Gastrocnemius medialis (tissue), 4 donors: ENCODE data around the gene AIG1. TPM values are rescaled to one million over a fixed set of nuclear protein-coding genes. Genes with fewer than 3 reads are reported as not detected.

ENCODE experiments used
- ATAC-seq, 2 donors: fragments of 150-250 bp; one replicate each; pipeline ENCODE4 v1.9.1; 2016
- DNase-seq, 2 donors: peaks; one replicate each; pipeline ENCODE4 v3.0.0-alpha.2; 2019
- H3K27ac ChIP-seq, 4 donors: fragments of 200-600 bp; sonication (generic); 1 replicate in 1 of 4; 2 replicates in 3 of 4; pipeline ENCODE4 v1.5.1; 2016 to 2018; ENCODE audit warnings: mild to moderate bottlenecking in 2 of 4, moderate library complexity in 1 of 4
- H3K27me3 ChIP-seq, 3 donors: fragments of 200-600 bp; sonication (generic) in 2 of 3; 1 replicate in 1 of 3; 2 replicates in 2 of 3; pipeline versions ENCODE4 v1.5.1 to v1.6.0; 2016 to 2019; ENCODE audit warnings: mild to moderate bottlenecking in 1 of 3, moderate library complexity in 1 of 3
- H3K36me3 ChIP-seq, 2 donors: fragments of 200-600 bp; sonication (generic) in 1 of 2; one replicate each; pipeline ENCODE4 v1.5.1; 2017 to 2018
- H3K4me1 ChIP-seq, 2 donors: fragments of 200-600 bp; sonication (generic) in 1 of 2; one replicate each; pipeline ENCODE4 v1.5.1; 2016 to 2017; ENCODE audit warnings: mild to moderate bottlenecking in 2 of 2
- H3K4me3 ChIP-seq, 4 donors: fragments of 200-600 bp; sonication (generic) in 3 of 4; 1 replicate in 1 of 4; 2 replicates in 3 of 4; pipeline ENCODE4 v1.5.1; 2016 to 2019; ENCODE audit warnings: mild to moderate bottlenecking in 2 of 4
- H3K9me3 ChIP-seq, 3 donors: fragments of 200-600 bp; sonication (generic) in 2 of 3; 1 replicate in 1 of 3; 2 replicates in 2 of 3; pipeline ENCODE4 v1.5.1; 2016 to 2019
- POLR2A ChIP-seq, 2 donors: fragments of 450-650 bp; IDR thresholded peaks; one replicate each; pipeline ENCODE4 v1.6.1; 2017; ENCODE audit warnings: antibody characterized with exemption in 2 of 2, mild to moderate bottlenecking in 2 of 2, moderate library complexity in 2 of 2
- in situ Hi-C, 4 donors: fragments of 200-750 bp; cut with MboI; loops; one replicate each; pipeline versions ENCODE4 v1.15.0 to v1.8.0; 2017; ENCODE audit warnings: low sequenced_read_pairs in 4 of 4
- intact Hi-C: fragments of 100-400 bp; cut with DNase I; formaldehyde crosslinking; loops from one replicate; pipeline ENCODE4 v1.15.1; 2023; ENCODE audit warnings: low total_unique reads
- total RNA-seq, 4 donors: library from RNA; depleted of rRNA; stranded (reverse); fragments of >200 nt; gene quantifications; one replicate each; pipeline versions ENCODE4 v1.1.0 to v1.2.3, GENCODE V29; 2016
- TF ChIP-seq, protein P1 (sequence below), 5 experiments: fragments of 450-650 bp in 3 of 5; fragments of 200-600 bp in 2 of 5; sonication (generic) in 2 of 5; IDR thresholded peaks in 4 of 5; conservative IDR thresholded peaks in 1 of 5; 1 replicate in 4 of 5; 2 replicates in 1 of 5; pipeline ENCODE4 v1.5.1; 2016 to 2019; ENCODE audit warnings: antibody characterized with exemption in 5 of 5, mild to moderate bottlenecking in 3 of 5, moderate library complexity in 3 of 5

Gene AIG1
- total RNA-seq, 4 donors from 2014 or later = 5.3 to 10.3 (median 5.7) TPM

- ATAC-seq = no peak
- H3K9me3 ChIP-seq = no peaks in the 10 kb centered on the region
- in situ Hi-C loops (no loop called here), intact Hi-C loops (loop anchor here (10.0 kb wide), 1 partner anchor 95 kb away; the partner anchor contains the start of gene AIG1)
- peak overlapping the region; percentile 25 to 77 (median 57) for H3K27ac ChIP-seq
- no peaks in the 10 kb centered on the region for H3K27me3 ChIP-seq
- TF ChIP-seq, protein P1, sequence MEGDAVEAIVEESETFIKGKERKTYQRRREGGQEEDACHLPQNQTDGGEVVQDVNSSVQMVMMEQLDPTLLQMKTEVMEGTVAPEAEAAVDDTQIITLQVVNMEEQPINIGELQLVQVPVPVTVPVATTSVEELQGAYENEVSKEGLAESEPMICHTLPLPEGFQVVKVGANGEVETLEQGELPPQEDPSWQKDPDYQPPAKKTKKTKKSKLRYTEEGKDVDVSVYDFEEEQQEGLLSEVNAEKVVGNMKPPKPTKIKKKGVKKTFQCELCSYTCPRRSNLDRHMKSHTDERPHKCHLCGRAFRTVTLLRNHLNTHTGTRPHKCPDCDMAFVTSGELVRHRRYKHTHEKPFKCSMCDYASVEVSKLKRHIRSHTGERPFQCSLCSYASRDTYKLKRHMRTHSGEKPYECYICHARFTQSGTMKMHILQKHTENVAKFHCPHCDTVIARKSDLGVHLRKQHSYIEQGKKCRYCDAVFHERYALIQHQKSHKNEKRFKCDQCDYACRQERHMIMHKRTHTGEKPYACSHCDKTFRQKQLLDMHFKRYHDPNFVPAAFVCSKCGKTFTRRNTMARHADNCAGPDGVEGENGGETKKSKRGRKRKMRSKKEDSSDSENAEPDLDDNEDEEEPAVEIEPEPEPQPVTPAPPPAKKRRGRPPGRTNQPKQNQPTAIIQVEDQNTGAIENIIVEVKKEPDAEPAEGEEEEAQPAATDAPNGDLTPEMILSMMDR (IDR thresholded peaks at IDR 0.05 in 4 of 5, conservative IDR thresholded peaks at IDR 0.05 in 1 of 5) = no peak
- no peak for TF ChIP-seq POLR2A (IDR thresholded peaks at IDR 0.05)
- H3K4me1 ChIP-seq = peaks cover 27 to 34% of the 10 kb centered on the region in 2 donors
- no peak for DNase-seq
- H3K4me3 ChIP-seq = no peak overlapping the region
- H3K36me3 ChIP-seq = no peaks in the 10 kb centered on the region
Measured at GRCh38 chr6:143160015-143160414, 99.3 kb downstream of the AIG1 start.

- no peaks in the 10 kb centered on the region for H3K36me3 ChIP-seq
- peaks cover 27 to 34% of the 10 kb centered on the region in 2 donors for H3K4me1 ChIP-seq
- no peak for TF ChIP-seq POLR2A (IDR thresholded peaks at IDR 0.05)
- TF ChIP-seq, protein P1 (IDR thresholded peaks at IDR 0.05 in 4 of 5, conservative IDR thresholded peaks at IDR 0.05 in 1 of 5) = peak in 1 of 5 experiments; percentile 21
- intact Hi-C loops = loop anchor here (10.0 kb wide), 1 partner anchor 96 kb away; the partner anchor contains the start of gene AIG1
- no peaks in the 10 kb centered on the region for H3K27me3 ChIP-seq
- H3K9me3 ChIP-seq = no peaks in the 10 kb centered on the region
- peak; percentile 99 to 100 for ATAC-seq
- in situ Hi-C loops = no loop called here
- peak overlapping the region; percentile 45 to 77 (median 64) for H3K27ac ChIP-seq
- H3K4me3 ChIP-seq = no peak overlapping the region
- DNase-seq = peak; percentile 65 to 78
Measured at GRCh38 chr6:143160439-143161220, 99.9 kb downstream of the AIG1 start.

DNA sequence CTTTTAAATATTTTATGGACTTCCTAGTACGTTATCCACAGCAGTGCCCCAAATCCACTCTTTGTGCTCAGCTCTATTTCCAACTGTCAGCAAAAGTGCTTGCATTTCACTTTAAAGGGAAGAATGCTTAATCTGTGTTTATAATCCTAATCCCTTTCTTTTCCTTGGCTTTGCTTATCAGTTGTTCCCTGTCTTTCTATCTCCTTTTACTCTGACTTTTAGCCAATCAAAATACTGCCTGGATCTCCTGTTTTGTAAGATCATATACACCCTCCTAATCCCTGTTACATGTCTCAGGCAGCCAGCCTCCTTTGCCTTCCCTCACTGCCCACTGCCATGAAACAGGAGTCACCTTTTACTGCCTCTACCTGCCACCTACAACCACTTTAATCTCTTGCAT is 102.9 kb downstream of the AIG1 start:
- Histone ChIP-seq H3K27me3 (no peaks in the 10 kb centered on the region), H3K36me3 (no peaks in the 10 kb centered on the region), H3K27ac (no peak overlapping the region), H3K4me1 (peaks cover 15 to 18% of the 10 kb centered on the region in 2 donors), H3K9me3 (no peaks in the 10 kb centered on the region), H3K4me3 (no peak overlapping the region)
- in situ Hi-C loops (no loop called here), intact Hi-C loops (loop anchor here (10.0 kb wide), 1 partner anchor 99 kb away; the partner anchor contains the start of gene AIG1)
- TF ChIP-seq POLR2A (IDR thresholded peaks at IDR 0.05) = no peak
- TF ChIP-seq, protein P1 (IDR thresholded peaks at IDR 0.05 in 4 of 5, conservative IDR thresholded peaks at IDR 0.05 in 1 of 5) = no peak
- ATAC-seq (no peak), DNase-seq (no peak)

- no peak for ATAC-seq
- H3K27ac ChIP-seq = no peak overlapping the region
- H3K4me1 ChIP-seq = peaks cover 13 to 15% of the 10 kb centered on the region in 2 donors
- in situ Hi-C loops (no loop called here), intact Hi-C loops (loop anchor here (10.0 kb wide), 1 partner anchor 100 kb away; the partner anchor contains the start of gene AIG1)
- no peaks in the 10 kb centered on the region for H3K36me3 ChIP-seq
- H3K4me3 ChIP-seq = no peak overlapping the region
- TF ChIP-seq POLR2A (IDR thresholded peaks at IDR 0.05) = no peak
- TF ChIP-seq, protein P1 (IDR thresholded peaks at IDR 0.05 in 4 of 5, conservative IDR thresholded peaks at IDR 0.05 in 1 of 5) = no peak
- no peaks in the 10 kb centered on the region for H3K27me3 ChIP-seq
- no peak for DNase-seq
- H3K9me3 ChIP-seq = no peaks in the 10 kb centered on the region
Measured at GRCh38 chr6:143164565-143165105, 103.9 kb downstream of the AIG1 start.
